ENCODE data around the gene ATG5.

The ATG5 gene

DNA sequence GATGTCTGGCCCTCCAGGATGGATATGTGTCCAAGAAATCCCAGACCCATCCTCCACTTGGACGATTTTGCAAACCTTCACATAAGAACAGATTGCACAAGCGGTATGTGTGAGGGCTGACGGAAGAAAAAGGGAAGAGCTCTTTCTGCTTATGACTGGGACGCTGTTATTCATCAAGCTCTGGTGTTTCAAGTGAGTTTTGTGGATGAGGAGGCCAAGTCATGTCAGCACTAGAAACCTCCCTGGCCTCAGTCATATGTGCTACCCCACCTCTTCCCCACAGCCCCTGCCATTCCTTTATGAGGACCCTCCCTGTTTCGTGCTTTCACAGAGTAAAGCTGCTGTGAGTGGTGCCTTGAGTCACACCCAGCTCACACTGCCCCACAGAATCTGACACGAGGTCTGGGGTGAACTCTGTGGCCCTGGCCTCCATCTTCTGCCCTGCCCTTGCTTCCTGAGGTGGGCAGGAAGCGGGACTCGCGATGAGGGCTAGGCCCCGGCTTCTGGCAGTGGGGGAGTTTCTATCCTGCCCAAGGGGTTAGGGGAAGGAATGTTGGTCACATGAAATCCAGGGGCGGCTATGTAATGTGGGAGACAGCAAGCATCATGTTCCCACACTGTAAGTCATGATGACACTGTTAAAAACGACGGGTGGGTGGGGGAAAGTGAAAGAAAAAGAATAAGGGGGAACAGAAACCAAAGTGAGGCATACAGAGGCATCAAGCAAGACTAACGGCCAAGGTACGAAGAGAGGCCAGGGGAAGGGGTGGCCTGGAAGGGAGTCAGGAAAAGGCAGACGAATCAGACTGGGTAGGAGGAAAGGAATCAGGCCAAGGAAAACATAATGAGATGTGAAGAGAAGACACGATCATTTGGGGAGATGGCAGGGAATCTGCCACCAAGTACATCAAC lies 161.3 kb downstream of the ATG5 start:
- peak overlapping the region; percentile 28 for H3K4me3 ChIP-seq (ENCODE audit: low read depth, low read length)
- peak; percentile 95 for DNase-seq (ENCODE audit: low read depth)
- TF ChIP-seq, protein P1, sequence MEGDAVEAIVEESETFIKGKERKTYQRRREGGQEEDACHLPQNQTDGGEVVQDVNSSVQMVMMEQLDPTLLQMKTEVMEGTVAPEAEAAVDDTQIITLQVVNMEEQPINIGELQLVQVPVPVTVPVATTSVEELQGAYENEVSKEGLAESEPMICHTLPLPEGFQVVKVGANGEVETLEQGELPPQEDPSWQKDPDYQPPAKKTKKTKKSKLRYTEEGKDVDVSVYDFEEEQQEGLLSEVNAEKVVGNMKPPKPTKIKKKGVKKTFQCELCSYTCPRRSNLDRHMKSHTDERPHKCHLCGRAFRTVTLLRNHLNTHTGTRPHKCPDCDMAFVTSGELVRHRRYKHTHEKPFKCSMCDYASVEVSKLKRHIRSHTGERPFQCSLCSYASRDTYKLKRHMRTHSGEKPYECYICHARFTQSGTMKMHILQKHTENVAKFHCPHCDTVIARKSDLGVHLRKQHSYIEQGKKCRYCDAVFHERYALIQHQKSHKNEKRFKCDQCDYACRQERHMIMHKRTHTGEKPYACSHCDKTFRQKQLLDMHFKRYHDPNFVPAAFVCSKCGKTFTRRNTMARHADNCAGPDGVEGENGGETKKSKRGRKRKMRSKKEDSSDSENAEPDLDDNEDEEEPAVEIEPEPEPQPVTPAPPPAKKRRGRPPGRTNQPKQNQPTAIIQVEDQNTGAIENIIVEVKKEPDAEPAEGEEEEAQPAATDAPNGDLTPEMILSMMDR (conservative IDR thresholded peaks at IDR 0.05; ENCODE audit: low read depth, low read length) = no peak

DNA sequence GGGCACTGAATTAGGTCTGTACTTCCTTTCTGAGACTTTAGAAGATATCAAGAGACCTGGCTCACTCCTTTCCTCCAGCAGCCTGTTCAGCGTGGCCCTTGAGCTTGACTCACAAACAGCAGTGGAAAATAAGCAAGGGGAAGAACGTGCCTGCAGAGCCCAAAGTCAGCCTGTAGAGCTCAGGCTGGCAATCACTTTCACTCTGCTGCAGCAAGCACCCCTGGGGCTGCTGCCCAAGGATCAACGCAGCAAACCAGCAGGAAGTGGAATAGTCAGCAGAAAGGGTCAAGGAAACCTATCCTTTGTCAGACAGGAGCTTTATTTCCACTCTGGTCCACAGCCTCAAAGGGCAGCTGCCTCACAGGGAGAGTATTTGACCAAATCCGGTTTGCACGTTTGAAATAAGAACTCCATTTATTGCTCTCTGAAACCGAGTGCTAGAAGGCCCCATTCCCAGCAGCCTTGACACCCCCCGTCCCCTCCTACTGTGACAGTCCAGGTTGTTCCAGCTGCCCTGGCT lies 162.1 kb downstream of the ATG5 start:
- peak; percentile 93 for DNase-seq (ENCODE audit: low read depth)
- TF ChIP-seq, protein P1 (conservative IDR thresholded peaks at IDR 0.05; ENCODE audit: low read depth, low read length) = peak; percentile 50
- peak overlapping the region; percentile 28 for H3K4me3 ChIP-seq (ENCODE audit: low read depth, low read length)

DNA sequence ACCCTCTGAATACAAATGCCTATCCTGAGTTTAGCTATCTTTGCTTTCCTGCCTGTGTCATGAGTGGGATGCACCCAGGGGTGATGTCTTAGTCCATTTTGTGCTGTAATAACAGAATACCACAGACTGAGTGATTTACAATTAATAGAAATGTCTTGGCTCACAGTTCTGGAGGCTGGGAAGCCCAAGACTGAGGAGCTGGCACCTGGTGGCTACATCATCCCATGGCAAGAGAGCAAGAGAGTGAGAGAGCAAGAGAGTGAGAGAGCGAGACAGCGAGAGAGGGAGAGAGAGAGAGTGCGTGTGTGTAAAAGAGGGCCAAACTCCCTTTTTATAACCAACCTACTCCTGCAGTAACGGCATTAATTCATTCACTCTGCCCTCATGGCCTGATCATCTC lies 162.6 kb downstream of the ATG5 start:
- no peak overlapping the region for H3K4me3 ChIP-seq (ENCODE audit: low read depth, low read length)
- DNase-seq (ENCODE audit: low read depth) = no peak
- TF ChIP-seq, protein P1 (conservative IDR thresholded peaks at IDR 0.05; ENCODE audit: low read depth, low read length) = no peak

DNA sequence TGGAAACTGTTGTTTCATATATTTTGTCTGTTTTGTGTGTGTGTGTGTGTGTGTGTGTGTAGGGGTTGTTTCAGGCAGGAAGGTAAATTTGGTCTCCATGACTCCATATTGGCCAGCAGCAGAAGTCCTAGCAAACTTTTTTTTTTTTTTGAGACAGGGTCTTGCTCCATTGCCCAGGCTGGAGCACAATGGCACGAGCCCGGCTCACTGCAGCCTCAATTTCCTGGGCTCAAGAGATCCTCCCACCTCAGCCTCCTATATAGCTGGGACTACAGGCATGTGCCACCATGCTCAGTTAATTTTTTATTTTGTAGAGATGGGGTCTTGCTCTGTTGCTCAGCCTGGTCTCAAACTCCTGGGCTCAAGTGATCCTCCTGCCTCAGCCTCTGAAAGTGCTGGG lies 163.7 kb downstream of the ATG5 start:
- no peak overlapping the region for H3K4me3 ChIP-seq (ENCODE audit: low read depth, low read length)
- DNase-seq (ENCODE audit: low read depth) = no peak
- TF ChIP-seq, protein P1 (conservative IDR thresholded peaks at IDR 0.05; ENCODE audit: low read depth, low read length) = no peak

DNA sequence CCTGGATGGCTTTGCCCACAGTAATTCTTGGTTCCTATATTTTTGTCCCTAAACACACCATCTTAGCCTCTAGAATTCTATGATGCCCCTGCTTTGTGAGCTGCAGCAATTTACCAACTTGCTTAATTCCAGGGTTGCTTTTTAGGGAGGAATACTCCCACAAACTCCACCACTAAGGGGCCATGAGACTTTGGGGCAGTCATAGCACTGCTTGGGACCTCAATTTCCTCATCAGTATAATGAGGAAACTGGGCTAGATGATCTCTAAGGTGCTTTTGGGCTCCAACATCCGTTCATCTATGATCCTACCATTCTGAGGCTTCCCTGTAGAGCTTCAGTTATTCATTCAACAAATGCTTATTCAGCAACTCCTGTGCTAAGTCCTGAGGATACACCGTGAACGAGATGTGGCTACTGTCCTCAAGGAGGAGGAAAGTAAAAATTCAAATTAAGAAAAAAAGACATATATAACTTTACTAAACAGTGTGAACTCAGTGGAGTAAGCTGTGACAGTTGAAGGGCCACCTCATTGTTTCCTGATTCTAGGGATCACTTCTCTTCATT lies 164.2 kb downstream of the ATG5 start:
- H3K4me3 ChIP-seq (ENCODE audit: low read depth, low read length) = no peak overlapping the region
- no peak for DNase-seq (ENCODE audit: low read depth)
- TF ChIP-seq, protein P1 (conservative IDR thresholded peaks at IDR 0.05; ENCODE audit: low read depth, low read length) = no peak

DNA sequence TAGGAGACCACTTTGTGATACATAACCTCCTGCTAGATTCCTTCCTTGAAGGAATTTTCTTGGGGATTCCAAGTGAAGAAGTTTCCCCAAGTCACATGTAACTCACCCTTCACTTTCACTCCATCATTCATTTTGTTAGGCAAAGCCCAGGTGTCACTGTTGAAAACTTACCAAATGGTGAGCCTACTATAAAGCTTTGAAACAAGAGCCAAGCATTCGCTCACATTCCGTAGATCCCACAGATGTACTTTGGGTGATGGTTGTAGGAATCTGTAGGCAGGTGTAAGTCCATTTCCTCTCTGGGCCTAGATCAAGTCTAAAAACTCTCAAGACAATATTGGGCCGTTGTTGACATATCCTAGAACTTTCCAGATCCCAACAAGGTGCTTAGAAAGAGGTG lies 165.4 kb downstream of the ATG5 start:
- DNase-seq (ENCODE audit: low read depth) = no peak
- H3K4me3 ChIP-seq (ENCODE audit: low read depth, low read length) = no peak overlapping the region
- TF ChIP-seq, protein P1 (conservative IDR thresholded peaks at IDR 0.05; ENCODE audit: low read depth, low read length) = no peak

Data from choroid plexus epithelial cell (primary cell).